Activated gamma-delta T cell (primary cell): ENCODE measurements around the gene HLA-DMB.
"Not testable (repeated sequence)": the region's sequence is repeated elsewhere in the genome, so short reads cannot be mapped to it uniquely, and the experiment has no call there.

Experiments
- DNase-seq: peaks from one replicate; lab custom pipeline; 2025; lab: John Stamatoyannopoulos, UW

HLA-DMB gene

DNA sequence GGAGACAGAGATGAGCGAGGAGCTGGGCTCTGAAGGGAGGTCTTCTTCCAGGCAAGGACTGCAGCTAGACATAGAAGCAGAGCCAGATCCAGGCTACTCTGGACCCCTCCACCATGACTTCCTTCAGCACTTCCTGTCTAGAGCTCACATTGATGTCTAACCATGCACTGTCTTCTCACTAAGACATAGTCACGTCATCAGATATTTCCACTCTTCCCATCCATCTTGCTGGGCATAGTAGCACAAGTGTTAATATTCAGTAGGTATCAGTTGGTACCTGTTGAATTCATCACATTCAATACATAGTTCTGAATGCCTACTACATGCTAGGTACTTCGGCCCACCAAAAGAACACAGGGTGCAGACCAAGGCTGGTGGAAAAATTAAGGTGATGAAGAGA, 9.2 kb upstream of the HLA-DMB start:
- no peak for DNase-seq

DNA sequence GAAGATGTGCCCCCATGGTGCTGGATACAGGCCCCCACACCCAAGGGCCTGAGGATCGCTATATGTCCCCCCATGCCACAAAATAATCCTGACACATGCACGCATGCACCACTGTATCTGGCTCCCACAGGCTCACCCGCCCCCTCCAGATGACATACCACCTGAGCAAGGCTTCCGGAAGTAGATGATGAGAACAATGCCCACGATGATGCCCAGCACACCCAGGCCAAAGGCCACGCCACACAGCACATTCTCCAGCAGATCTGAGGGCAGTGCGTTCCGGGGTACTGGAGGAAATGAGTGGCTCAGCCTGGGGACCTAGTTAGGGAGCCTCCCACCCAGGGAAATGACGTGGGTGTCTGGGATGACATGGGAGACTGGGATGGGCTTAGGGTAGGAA, 8.3 kb upstream of the HLA-DMB start:
- DNase-seq = no peak

DNA sequence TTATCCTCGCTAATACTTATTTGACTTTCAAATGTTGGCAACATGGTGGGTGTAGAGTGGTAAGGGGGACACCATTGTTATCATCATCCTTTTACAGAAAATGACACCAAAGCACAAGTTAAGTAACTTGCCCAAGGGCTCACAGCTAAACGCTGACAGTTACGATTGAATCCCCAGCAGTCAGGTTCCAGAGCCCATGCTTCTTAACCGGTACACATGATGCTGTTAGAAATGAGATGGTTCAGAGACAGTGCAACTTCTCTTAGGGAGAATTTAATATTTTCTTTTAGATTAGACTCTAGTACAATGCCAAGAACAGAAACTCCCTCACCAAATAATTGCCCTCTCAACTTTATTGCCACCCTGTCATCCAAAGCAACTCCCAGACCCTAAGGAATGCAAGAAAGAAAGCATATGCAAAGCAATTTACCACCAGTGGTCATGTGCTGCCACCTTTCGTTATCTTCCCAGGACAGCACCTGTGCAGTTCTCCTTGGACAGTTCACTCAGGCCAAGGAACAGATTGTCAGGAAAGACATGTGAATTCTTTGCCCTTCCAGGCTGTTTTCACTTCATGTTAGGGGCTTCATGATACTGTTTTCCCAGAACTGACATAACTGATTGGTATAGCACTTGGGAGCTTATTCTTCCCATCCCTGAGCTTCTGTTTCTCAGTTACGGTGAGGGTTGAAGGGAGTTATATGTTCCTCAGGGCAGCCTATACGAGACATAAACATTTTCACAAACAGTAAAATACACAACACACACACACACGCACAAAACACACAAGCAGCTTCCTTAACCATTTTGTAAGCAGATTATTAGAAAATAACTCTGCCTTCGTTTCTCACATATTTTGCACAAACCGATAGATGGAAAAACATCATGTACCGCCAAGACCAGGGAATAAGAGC, 7.0 kb upstream of the HLA-DMB start:
- DNase-seq = no peak

DNA sequence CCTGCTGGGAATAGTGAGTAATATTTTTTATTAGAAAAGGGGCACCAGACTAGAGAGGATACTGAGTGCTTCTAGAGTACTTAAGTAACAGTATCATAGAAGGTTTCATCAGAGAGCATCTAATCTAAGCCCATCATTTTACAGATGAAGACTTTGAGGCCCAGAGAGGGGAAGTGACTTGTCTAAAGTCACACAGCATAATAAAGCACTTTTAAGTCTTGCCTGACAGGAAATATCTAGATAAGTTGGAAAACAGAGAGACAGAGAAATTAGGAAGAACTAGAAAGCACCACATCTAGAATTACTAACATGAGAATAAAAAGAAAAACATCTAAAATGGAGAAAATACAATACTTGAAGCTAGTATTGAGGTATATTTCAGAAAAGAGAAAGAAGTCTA, 6.1 kb upstream of the HLA-DMB start:
- DNase-seq = no peak

DNA sequence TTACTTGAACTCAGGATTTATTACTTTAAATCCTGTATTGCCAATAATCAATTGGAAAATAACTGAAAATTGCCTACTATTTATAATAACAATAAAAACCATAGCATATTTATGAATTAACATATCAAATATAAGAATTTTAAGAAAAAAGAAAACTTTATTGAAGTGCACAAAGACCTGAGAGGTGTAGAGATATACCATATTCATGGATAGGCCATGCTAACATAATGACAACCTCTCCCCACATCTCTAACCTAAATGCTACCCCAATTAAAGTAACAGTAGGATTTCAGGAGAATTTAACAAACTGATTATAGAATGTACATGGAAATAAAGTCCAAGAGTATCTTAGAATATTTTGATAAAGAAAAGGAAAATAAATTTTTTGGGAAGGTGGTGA, 5.1 kb upstream of the HLA-DMB start:
- no peak for DNase-seq

DNA sequence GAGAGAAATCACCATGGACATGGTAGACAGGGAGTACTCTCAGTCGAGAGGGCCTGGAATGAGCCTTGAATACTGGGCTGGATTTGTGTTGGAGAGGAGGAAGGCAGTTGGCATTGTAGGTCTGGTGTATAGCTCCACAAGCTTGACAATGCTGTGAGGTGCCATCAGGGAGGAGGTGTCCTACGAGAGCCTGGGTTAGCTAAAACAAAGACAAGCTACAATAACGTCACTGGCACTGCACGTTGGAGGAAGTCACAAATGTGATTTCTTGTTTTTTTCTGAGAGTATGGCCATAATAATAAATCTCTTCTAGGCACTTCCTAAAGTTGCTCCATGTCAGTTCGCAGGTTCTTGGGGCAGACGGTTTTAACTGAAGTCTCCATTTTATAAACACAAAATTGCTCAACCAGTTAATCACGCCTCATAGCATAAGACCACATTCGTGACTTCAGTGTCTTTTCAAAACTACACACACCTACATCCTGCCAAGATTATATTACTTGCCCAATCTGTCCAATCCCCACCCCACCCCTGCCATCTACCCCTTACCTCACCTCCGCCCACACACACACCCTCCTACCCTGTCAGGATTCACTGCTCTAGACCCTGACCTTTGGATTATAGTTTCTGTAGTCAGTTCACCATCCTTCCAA, 4.4 kb upstream of the HLA-DMB start:
- DNase-seq = no peak

DNA sequence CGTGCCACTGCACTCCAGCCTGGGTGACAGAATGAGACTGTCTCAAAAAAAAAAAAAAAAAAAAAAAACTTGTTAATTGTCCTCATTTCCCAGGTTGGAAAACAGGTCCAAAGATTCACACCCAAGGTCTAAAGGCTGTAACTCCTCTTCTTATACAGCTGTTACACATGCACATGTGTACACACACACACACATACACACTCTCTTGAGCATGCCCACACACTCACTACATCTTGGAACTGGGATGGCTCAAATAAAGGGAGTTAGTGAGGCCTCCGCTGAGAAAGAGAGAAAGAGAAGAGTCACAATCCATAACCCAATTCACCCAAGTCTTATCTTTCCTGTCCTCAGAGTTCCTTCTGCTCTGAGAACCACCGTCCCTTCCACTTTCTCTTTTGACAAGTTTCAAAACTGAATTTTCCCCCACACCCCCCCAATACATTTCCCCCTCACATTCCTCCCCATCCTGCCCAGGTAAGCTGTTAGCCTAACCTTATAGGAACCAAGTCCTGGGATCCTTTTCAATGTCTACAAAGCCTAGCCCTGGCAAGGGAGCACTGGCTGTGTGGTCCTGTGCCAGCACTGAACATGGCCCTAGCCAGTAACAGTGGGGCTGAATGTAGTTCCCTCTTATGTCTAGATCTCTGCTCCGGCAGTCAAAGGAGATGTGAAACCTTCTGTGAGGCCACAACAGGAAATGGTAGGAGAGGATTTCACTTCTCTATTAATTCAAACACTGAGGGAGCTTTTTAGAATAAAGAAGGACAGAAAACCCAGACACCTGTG, 3.2 kb upstream of the HLA-DMB start:
- DNase-seq = no peak

DNA sequence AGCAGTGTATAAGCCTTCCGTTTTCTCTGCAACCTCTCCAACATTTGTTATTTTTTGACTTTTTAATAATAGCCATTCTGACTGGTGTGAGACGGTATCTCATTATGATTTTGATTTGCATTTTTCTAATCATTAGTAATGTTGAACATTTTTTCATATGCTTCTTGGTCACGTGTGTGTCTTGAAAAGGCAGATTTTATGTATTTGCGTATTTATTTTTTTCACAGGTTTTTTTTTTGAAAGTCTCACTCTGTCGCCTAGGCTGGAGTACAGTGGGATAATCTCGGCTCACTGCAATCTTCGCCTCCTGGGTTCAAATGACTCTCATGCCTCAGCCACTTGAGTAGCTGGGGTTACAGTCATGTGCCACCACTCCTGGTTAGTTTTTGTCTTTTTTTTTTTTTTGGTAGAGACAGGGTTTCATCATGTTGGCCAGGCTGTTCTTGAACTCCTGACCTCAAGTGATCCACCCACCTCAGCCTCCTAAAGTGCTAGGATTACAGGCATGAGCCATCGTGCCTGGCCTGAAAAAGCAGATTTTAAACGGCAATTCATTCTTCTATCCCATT, 1.8 kb upstream of the HLA-DMB start:
- DNase-seq = not testable (repeated sequence)

DNA sequence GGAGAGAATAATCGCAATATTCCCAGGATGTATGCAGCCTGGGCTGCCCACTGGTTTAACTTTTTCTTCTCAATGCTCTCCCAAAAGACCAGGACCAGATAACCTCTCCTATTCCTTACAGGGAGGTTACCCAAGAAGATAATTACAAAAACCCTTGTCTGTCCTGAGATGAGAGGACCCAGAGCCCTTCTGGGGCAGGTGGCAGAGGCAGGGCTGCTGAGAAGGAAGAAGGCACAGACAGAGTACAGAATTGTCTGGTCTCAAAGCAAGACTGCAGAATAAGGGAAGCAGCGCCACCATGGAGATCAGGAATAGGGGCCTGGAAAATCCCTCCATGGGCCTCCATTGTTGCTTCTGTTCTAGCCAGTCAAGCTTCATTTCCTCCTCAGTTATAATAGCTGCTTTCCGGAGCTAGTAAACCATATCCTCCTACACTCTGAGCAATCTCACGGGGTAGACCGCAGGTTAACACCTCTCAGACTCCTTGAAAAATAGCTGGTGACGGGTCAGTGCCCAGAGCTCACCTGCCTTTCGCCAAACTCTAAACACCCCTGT, 463 bp upstream of the HLA-DMB start:
- no peak for DNase-seq

DNA sequence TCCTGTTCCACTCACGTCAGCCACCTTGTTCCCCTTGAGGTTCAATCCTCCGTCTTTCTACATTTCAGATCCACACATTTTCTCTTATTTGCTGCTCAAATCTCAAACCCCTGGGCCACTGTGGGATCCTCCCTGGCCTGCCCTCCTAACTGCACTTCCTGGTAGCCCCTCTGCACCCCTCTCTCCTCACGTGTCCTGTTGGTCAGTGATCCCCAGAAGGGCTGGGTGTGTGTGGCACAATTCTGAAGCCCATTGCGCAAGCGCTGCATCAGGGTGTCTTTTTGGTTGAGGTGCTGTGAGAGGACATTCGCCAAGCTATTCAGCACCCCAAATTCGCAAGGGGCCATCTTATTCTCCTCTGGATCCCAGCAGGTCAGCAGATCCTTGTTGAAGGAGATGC, 2.3 kb downstream of the HLA-DMB start:
- no peak for DNase-seq

DNA sequence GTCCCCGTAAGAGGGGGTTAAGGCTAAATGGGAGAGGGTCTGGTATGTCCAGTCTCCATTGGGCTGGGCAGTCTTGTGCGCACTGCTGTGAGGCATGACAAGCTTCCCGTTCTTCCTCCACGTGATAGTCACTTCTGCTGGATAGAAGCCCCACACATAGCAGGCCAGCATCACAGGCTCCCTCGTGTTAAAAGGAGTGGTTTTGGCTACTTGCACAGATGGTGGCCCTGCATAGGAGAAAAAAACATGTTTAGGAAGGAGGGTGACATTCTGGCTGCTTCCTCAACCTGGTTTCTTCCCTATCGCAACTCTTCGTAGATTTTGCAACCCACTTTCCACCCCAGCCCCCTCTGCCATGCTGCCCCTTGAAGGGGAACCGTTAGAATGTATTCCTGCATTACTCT, 3.6 kb downstream of the HLA-DMB start:
- DNase-seq = no peak

DNA sequence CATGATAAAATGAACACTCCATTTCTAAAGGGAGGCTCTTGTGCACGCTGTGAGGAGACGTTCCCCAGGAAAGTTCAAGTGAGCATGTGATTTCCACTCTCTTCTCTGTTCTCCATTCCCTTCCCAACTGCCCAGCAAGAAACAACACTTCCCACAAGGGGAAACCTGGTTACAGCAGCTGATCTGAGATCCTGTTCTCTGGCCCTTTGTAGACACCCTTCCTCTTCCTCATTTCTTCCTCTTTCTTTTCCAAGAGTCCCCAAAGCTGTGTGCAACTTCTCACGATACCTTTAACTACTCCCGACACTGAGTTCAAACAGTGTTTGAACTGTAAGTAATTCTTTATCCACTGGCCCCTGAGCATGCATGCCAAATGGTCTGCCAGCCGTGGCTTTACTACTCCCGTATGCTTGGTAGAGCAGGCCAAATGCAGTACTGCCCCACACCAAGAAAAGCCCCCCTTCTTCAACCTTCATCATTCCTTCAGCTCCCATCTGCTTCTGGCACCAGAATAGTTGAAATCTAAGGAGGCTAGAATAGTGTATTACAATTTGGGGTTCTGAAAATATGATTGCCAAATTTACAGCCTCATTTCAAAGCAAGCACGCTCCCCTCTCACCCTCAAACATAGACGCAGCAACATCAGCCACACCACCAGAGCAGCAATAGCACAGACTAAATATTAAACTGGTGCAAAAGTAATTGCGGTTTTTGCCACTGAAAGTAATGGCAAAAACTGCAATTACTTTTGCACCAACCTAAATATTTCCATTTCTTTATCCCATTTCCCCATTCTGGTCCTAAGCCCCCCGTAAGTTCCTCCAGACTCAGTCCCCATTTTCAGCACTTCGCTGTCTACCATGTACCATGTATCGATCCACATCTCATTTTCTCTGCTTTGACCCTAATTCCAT, 4.3 kb downstream of the HLA-DMB start:
- no peak for DNase-seq

DNA sequence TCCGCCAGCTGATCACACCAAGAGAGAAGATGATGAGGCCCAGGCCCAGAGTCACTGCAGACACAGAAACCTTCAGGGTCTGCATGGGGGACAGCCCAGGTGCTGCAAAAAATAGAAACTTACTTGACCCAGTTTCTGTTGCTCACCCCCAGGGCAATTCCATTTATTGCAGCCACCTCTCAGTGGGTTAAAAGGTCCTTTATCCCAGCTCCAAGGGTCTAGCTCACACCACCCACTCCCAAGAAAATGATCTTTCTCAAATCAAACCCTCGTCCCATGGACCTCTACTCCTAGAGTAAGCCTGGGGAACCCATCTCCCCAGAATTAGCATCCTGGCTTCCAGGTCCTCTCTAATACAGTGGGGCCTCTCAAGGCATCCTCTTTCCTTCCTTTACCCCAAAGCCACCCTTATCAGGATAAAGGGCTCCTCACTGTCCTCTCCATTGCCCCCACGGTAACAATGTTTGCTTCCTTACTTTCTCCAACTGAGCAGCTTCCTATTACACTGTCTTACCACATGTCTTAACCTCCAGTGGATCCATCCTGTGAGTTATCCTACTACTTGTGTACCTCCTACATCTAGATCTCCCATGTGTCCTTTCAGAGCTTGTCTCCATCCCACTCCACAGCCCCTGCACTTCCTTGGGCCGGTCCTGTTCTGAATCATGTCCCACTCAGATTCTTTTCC, 5.1 kb downstream of the HLA-DMB start:
- DNase-seq = no peak

DNA sequence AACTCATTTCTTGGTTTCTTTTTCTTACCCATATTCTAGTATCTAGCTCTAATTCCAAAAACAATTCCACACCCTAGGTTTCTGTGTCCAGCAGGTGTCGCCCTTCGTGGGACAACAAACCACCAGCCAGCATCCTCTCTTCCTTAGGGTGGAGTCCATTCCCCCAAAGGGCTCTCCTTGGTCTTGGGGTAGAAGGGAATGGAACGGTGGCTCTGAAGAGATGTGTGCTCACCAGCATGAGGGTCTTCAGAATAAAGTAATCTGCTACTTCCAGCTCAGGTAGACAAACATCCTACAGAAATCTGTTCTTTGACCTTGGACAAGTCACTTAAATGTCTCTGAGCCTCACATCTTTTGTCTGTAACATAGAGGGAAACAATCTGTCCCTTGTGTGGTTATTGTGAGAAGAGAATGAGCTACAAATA, 7.2 kb downstream of the HLA-DMB start:
- DNase-seq = no peak

DNA sequence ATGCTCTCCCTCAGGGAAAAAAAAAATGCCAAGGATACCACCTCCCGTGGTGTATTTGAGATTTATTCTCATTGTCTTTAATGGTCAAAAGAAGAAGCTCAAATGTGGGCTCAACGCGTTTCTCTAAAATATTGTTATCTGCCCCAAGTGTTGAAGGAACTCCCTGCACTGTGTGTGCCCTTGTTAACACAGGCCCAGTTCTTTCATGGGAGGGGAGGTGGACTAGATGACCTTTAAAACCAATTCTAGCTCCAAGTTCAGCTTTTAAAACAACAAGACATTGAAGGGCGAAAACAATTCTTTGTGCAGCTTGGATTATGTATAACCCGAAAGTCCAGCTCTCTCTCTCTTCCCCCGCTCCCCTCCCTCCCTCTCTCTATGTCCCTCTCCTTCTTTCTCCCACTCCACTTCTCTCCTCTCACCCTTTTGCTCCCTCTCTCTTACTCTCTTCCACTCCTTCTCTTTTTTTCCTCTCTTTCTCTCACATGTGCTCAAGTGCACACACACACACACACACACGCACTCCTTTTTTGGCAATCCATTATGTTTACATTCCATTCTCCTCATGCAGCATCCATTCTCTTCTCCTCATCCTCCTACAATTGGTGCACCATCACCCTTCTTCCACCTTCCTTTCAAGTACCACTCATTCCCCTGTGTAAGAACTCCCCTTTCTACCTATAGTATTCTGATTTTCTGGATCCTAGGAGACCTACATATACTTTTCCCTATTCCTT, 8.5 kb downstream of the HLA-DMB start:
- no peak for DNase-seq

DNA sequence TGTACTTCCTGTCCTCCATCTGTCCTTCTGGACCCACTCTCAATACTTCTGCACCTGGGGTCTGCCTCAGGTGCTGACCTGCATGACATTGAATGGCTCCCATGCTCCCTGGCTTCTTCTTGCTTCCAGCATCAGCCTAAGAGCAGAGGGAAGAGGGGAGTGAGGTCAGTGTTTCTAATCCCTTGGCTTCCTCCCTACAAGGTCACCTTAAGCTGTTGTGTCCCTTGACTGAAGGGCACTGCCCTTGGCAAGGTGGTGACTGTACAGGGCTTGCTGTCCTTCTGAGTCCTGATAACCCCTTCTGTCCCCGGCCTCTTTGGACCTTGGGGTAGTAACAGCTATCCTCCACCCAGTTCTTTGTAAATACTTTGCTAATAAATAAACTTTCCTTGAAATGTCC, 9.6 kb downstream of the HLA-DMB start:
- DNase-seq = no peak

DNA sequence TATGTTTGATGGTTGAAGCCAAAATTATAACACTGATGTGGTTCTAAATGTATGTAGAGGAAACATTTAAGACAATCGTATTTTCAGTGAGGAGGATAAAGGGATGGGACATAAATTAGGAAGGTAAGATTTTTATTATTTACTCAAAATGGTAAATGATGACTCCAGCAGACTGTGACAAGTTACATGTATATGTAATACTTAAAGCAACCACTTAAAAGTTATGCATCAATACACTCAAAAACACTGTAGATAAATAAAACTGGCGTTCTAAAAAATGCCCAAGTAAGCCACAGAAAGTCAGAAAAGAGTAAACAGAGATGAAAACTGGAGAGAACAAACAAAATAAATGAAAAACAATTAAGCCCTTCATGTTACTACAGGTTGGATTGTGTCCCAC, 18.7 kb downstream of the HLA-DMB start:
- DNase-seq = no peak

DNA sequence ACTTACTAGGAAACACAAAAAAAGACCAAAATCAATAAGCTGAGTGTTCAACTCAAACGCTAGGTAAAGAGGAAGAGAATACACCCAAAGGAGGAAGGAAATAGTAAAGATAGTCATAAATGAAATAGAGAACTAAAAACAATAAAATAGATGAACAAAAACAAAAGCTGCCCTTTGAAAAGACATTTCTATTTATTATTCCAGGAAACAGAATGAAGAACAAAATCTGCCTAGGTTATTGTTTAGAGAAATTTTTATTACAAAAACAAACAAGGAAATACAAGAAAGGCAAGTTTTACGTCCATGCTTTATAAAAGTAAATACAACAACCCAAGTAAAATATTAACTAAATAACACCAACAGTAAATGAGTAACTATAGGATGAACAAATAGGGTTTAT, 20.1 kb downstream of the HLA-DMB start:
- no peak for DNase-seq

DNA sequence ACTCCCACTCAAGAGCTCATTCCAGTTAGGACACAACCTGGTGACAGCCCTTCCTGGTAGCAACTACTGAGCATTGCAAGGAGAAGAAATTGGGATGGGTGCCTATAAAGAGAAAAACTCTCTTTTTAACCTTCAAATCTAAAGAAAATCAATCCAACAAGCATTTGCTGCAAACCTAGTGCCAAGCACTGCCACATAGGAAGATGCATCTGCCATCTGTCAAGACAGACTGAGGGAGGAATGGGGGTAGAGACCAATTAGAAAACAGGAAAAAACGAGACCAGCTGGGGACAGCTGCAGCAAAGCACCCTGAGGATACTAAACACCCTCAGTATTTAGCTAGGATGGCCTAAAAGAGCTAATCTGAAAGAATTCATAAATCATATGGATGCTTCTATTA, 27.9 kb downstream of the HLA-DMB start:
- no peak for DNase-seq

DNA sequence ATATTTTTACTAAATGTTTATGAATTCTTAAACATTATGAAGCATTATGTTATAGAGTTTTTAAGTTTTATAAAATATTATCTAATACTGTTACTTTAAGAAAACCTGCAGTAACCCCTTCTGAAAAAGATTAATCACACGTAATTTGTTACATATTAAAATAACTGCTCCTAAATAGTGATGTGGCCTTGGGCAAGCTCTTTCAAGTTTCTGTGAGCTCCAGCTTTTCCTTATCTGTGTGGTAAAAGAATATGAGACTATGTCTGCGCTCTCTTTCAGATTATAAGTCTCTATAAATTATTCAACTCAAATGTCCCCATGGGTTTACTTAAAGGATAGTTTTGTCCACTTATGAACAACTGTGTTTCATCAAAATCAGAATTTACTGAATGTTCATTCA, 31.9 kb downstream of the HLA-DMB start:
- no peak for DNase-seq
